Dedifferentiated amniotic fluid mesenchymal stem cell (primary cell): Measurements from ENCODE around the gene PCNT.
"Not testable (repeated sequence)": the region's sequence is repeated elsewhere in the genome, so short reads cannot be mapped to it uniquely, and the experiment has no call there.

Source experiments
- DNase-seq: peaks from one replicate; pipeline ENCODE4 v3.0.0-alpha.2; 2016; ENCODE audit errors: extremely low spot score

Gene PCNT

DNA sequence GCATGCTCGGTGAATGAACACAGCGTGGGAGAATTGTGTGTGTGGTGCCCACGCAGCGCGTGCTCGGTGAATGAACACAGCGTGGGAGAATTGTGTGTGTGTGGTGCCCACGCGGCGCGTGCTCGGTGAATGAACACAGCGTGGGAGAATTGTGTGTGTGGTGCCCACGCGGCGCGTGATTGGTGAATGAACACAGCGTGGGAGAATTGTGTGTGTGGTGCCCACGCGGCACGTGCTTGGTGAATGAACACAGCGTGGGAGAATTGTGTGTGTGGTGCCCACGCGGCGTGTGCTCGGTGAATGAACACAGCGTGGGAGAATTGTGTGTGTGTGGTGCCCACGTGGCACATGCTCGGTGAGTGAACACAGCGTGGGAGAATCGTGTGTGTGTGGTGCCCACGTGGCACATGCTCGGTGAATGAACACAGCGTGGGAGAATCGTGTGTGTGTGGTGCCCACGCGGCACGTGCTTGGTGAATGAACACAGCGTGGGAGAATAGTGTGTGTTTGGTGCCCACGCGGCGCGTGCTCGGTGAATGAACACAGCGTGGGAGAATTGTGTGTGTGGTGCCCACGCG, 79.4 kb downstream of the PCNT start:
- not testable (repeated sequence) for DNase-seq

GRCh38 chr21:46404306-46404705, 80.3 kb downstream of the PCNT start:
- DNase-seq = no peak

DNA sequence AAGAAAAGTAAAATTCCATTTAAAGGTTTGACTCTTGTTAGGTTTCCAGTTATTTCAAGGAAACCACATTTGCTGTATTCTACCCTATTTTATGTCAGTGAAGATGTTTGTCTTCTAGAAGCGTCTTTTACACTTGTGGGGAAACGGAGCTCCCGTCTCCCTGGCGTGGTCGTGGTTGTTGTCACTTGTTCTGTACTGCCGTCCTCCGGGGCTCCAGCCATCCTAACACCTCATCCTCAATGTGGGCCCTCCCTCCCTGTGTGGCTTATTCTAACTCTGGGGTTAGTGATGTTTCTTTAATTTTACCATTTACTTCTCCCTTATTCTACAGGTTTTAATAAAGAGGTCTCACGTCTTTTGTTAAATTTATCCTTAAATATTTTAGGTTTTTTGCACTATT, 82.0 kb downstream of the PCNT start:
- no peak for DNase-seq

DNA sequence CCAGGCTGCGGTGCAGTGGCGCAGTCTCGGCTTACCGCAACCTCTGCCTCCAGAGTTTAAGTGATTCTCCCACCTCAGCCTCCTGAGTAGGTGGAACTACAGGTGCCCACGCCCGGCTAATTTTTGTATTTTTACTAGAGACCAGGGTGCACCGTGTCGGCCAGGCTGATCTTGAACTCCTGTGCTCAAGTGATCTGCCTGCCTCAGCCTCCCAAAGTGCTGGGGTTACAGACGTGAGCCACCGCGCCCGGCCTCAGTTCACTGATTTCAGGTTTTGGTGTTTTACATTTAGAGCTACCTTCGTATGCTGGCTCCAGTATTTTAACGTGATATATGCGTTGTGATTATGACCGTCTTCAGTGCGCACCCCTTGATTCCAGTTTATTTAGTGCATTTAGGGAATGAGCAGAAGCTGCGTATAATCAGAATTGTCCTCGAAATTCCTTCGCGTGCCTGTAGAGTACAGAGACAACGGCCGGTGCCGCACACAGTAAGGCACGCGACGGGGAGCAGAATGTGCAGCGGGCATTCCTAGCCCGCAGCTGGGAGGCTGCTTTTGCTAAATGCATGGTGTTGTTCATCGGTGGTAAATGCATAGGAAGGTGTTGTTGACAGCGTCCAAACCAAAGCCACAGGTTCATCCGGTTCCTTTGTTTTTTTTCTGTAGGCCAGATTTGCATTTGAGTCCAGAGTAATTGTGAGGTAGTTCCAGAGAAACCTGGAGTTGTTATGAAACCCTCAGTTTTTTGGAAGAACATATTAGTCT, 85.9 kb downstream of the PCNT start:
- no peak for DNase-seq

DNA sequence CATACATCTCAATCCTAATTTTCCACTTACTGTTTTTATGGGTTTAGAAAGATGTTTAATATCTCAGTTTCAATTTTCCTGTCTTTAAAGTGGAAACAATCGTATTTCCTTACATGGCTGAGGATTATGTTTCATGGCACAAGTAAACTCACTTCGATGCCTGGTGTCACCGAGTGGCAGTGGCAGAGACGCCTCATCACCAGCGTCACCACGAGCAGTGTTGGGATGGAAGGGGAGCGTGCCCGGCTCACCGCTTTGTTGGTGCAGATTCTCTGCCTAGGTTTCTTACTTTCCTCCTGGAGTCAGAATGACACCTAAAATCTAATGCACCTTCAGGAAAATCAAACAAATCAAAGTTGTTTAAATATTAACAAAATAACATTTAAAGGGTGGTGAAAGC, 86.6 kb downstream of the PCNT start:
- DNase-seq = no peak

GRCh38 chr21:46411236-46411635, 87.3 kb downstream of the PCNT start:
- no peak for DNase-seq

DNA sequence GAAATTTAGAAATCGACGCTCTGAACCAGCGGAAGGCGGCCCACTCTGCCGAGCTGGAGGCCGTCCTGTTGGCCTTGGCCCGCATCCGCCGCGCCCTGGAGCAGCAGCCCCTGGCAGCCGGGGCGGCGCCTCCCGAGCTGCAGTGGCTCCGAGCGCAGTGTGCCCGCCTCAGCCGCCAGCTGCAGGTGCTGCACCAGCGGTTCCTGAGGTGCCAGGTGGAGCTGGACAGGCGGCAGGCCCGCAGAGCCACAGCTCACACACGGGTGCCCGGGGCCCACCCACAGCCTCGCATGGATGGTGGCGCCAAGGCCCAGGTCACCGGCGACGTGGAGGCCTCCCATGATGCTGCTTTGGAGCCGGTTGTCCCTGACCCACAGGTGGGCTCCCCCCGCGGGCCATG, 87.7 kb downstream of the PCNT start:
- no peak for DNase-seq

DNA sequence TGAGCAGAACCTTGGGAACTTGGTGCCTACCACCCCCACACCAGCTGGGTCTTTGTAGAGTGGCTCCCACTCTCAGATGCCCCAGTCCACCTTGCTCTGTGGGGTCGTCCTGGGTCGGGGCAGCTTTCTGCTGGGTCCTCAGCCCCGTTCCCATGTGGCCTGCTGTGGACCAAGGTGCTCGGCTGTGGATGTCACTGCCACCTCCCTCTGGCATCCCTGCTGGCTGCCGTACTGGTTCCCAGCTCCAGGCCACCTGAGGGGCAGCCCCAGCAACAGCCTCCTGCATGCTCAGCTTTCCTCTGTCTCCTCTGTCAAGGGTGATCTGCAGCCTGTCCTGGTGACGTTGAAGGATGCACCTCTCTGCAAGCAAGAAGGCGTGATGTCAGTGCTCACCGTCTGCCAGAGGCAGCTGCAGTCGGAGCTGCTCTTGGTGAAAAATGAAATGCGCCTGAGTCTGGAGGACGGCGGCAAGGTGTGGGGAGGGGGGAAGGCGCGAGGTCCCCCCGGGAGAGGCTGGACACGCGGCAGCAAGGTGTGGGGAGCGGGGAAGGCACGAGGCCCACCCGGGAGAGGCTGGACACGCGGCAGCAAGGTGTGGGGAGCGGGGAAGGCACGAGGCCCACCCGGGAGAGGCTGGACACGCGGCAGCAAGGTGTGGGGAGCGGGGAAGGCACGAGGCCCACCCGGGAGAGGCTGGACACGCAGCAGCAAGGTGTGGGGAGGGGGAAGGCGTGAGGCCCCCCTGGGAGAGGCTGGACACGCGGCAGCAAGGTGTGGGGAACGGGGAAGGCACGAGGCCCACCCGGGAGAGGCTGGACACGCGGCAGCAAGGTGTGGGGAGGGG, 88.8 kb downstream of the PCNT start:
- no peak for DNase-seq

- DNase-seq = no peak
Measured at GRCh38 chr21:46413365-46413696, 89.4 kb downstream of the PCNT start.

GRCh38 chr21:46414965-46415275, 91.0 kb downstream of the PCNT start:
- DNase-seq = no peak

GRCh38 chr21:46416551-46416950, 92.6 kb downstream of the PCNT start:
- DNase-seq = no peak

DNA sequence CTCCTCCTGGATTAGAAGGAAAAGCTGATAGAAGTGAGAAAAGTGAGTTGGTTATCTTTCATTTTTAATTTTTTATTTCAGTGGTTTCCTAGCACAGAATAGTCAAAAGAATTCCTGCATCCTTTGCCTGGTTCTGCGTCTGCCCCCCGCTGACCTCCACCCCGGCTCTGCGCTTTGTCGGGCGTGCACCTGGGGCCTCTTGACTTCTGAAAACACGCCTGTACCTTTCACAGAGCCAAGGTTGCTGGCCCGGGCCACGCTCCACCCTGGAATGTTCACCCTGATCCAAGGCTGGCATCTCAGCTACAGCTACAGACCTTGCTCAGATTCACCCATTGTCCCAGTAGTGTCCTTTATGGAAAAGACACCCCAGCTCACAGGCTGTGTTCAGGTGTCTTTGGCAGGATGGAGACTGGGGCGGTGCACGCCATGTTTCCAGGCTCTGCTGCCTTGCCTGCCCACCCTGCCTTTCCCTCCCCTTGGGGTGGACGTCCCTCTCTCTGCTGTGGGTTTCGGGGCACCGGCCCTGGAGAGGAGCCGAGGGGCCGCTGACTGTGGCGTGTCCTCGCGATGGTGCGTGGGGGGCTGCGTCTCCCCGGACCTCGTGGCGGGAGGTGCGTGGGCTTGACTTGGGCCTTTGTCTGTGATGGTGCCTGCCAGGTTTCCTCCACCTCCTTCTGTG, 94.5 kb downstream of the PCNT start:
- DNase-seq = no peak

DNA sequence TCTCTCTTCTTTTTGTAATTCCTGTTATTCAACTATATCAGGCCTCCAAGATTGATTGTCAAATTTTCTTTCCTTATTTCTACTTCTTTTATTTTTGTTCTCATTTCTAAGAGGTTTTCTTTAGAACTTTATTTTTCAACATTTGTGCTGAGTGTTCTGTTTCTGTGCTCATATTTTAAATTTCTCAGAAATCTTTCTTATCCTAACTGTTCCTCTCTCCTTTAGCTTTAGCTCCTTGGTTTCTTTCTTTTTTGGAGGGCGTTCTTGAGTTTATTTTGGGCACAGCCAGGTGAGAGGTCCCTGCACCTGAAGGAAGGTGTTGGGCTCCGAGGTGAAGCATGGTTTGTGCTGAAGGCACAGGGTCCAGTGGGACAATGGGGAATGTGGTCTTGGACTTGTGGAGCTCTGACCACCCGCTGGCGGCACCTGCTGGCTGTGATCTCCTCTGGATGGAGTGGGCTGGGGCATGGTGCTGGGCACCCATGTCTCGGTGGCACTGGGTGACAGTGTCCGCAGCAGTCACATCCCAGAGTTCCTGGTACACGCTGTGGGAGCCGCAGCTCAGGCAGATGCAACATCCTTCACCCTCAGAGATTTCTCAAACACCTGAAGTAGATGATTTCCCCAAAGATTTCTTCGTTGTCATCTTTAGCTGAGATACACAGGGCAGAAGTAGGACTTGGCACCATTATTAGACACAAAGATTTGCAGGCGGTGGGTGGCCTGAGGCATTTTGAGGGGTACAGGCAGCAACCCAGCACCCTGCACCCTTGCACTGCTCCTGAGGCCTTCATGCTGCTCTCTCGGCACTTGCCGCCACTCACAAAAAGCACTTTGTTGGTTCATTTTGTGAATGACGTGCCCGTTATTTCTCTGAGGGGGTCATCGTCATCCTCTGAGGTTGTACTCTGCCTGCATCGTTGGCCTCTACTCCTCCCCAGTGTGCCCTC, 96.6 kb downstream of the PCNT start:
- no peak for DNase-seq

DNA sequence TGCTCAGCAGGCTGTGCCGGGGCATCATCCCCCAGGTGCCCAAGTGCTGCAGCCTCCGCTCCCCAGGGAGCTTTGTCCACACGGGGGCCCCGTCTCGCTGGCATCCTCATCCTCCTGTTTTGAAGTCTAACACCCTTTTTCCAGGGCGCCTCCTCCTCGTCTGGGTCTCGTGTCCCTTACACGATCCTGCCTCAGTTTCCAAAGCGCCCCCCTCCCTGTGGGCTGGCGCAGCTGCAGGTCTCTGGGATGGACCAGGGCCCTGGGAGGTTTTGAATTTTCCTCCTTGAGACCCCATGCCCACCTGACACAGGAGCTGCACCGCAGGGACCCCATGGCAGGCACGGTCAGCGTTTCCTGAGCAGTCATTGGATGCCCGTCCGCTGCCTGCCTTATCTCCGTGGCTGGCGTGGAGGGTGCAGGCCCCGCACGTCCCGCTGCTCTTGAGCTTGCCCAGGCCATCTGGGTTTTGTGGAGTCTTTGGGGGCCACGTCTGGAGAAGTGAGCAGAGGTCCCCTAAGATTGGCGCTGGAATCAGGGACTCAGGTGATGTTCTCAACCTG, 97.3 kb downstream of the PCNT start:
- DNase-seq = no peak

GRCh38 chr21:46421756-46422555, 98.0 kb downstream of the PCNT start:
- no peak for DNase-seq

DNA sequence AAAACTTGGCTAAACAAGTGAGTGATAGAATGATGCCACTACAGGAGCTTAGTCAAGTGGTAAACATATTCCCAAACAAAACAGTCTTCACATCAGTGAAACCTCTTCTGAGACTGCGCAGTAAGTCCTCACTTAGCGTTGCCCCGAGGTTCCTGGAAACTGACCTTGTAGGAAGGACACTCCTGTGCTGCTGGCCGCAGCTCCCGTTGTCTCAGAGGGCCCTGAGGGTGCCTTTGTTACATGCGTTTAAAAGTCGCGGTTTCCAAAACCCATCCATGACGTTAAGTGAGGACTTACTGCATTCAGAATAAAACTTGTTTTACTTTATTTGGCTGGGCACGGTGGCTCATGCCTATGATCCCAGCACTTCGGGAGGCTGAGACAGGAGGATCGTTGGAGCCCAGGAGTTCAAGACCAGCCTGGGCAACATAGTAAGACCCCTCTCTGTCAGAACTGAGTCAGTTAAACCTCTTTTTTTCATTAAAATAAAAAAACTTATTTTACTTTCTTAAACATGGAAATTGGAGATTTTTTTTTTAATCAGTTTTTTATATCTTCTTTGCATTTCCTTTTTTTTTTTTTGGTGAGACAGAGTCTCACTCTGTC, 98.8 kb downstream of the PCNT start:
- DNase-seq = no peak

DNA sequence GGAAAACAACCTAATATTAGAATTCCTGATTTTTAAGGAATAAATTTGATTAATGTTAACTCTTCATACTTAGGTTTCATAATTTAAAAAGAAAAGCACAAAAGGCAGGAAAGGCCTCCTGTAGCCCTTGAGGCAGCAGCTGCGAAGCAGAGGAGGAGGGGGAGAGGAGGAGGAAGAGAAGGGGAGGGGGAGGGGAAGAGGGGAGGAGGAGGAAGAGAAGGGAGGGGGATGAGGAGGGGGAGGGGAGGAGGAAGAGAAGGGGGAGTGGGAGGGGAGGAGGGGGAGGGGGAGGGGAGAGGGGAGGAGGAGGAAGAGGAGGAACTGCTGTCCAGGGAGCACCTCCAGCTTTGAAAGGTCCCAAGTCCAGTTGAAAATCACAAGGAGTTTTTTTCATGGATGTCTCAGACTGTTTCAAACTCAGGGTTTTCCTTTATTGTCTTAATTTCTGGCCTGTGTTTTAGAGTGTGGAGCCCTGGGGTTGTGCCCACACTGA, 99.6 kb downstream of the PCNT start:
- no peak for DNase-seq

GRCh38 chr21:46424039-46424591, 100.2 kb downstream of the PCNT start:
- no peak for DNase-seq

- DNase-seq = no peak
Measured at GRCh38 chr21:46424621-46425020, 100.7 kb downstream of the PCNT start.
